Activated naive CD4-positive, alpha-beta T cell treated with anti-CD3 and anti-CD28 coated beads, Interleukin-2, amount 10 ng/mL, durations not matched to agents 7 days and 5 days (primary cell): ENCODE results near the gene CPAMD8.
A peak's percentile ranks its signal among the peaks of the same experiment; 100 is the strongest.

ENCODE experiments used
- CTCF ChIA-PET: fragments of 350-600 bp; sonication (Branson Sonifier 250); formaldehyde crosslinking; loops from one replicate; lab custom pipeline; 2021; ENCODE audit warnings: antibody characterized with exemption; lab: Charles Lee
- DNase-seq: peaks from one replicate; pipeline ENCODE4 v3.0.0-alpha.2; 2020
- H3K27ac Mint-ChIP-seq: one replicate; pipeline ENCODE4 v1.8.0; 2021; ENCODE audit warnings: mild to moderate bottlenecking, moderate library complexity, mixed read lengths
- H3K27me3 Mint-ChIP-seq: one replicate; pipeline ENCODE4 v1.8.0; 2021; ENCODE audit warnings: mild to moderate bottlenecking, mixed read lengths
- H3K36me3 Mint-ChIP-seq: one replicate; pipeline ENCODE4 v1.8.0; 2021; ENCODE audit warnings: mixed read lengths
- H3K4me1 Mint-ChIP-seq: one replicate; pipeline ENCODE4 v1.8.0; 2021; ENCODE audit warnings: mixed read lengths
- H3K4me3 Mint-ChIP-seq: one replicate; pipeline ENCODE4 v1.8.0; 2021; ENCODE audit warnings: mild to moderate bottlenecking, moderate library complexity, mixed read lengths
- H3K9me3 Mint-ChIP-seq: one replicate; pipeline ENCODE4 v1.8.0; 2021; ENCODE audit warnings: mixed read lengths

CPAMD8 gene

DNA sequence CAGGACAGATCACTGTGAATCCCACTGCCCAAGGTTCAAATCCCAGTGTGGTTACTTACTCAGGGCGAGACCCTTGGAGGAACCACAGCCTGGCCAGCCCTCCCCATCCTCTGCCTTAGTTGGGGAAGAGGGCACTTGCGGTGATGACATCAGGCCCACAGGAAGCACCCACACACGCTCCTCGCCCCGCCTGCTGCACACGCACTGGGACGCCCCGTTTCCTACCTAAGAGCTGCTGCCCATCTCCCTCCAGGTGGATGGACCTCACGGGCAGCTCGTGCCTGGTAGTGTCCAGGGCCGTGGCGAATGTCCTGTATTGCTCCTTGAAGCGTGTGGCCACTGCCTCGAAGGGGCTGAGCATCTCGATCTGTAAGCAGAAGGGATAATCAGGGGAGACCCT lies 29.0 kb upstream of the CPAMD8 start:
- Mint-ChIP-seq H3K27me3 (no peaks in the 10 kb centered on the region), H3K36me3 (peaks cover 54% of the 10 kb centered on the region), H3K4me3 (no peak overlapping the region), H3K27ac (no peak overlapping the region), H3K9me3 (no peaks in the 10 kb centered on the region), H3K4me1 (no peaks in the 10 kb centered on the region)
- CTCF ChIA-PET: no interaction called here
- no peak for DNase-seq

DNA sequence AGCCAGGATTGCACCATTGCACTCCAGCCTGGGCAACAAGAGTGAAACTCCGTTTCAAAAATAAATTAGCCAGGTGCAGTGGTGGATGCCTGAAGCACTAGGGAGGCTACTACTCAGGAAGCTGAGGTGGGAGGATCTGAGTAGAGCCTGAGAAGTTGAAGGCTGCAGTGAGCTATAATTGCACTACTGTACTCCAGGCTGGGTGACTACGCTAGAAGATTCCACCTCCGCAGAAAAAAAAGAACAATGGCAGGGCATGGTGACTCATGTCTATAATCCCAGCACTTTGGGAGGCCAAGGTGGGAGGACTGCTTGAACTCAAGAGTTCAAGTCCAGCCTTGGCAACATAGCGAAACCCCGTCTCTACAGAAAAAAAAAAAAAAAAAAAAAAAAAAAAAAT lies 28.1 kb upstream of the CPAMD8 start:
- no peak overlapping the region for H3K27ac Mint-ChIP-seq
- no peaks in the 10 kb centered on the region for H3K27me3 Mint-ChIP-seq
- no peak for DNase-seq
- no peaks in the 10 kb centered on the region for H3K9me3 Mint-ChIP-seq
- CTCF ChIA-PET: no interaction called here
- peaks cover 51% of the 10 kb centered on the region for H3K36me3 Mint-ChIP-seq
- no peaks in the 10 kb centered on the region for H3K4me1 Mint-ChIP-seq
- no peak overlapping the region for H3K4me3 Mint-ChIP-seq

DNA sequence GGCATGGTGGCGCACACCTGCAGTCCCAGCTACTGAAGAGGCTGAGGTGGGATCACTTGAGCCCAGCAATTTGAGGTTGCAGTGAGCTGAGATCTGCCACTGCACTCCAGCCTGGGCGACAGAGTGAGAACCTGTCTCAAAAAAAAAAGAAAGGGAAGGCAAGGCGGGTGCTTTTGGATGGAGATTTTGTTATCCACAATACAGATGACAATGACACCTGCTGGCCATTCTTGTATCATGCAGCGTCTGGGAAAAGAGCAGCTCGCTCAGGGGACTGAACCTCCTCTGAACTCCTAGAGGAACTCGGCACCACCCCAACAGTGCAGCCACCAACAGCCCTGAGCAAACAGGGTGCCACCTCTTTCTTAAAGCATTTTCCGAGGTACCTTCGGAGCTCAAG lies 25.8 kb upstream of the CPAMD8 start:
- Mint-ChIP-seq H3K4me3 (no peak overlapping the region), H3K9me3 (no peaks in the 10 kb centered on the region), H3K4me1 (no peaks in the 10 kb centered on the region), H3K36me3 (peaks cover 34% of the 10 kb centered on the region), H3K27me3 (no peaks in the 10 kb centered on the region), H3K27ac (peak overlapping the region; percentile 33)
- CTCF ChIA-PET: interaction anchor here (0.6 to 1.5 kb wide), 7 partner anchors 15 to 280 kb away, joined by 3 to 14 read pairs (median 4); no protein-coding TSS in a partner anchor
- peak; percentile 63 for DNase-seq

DNA sequence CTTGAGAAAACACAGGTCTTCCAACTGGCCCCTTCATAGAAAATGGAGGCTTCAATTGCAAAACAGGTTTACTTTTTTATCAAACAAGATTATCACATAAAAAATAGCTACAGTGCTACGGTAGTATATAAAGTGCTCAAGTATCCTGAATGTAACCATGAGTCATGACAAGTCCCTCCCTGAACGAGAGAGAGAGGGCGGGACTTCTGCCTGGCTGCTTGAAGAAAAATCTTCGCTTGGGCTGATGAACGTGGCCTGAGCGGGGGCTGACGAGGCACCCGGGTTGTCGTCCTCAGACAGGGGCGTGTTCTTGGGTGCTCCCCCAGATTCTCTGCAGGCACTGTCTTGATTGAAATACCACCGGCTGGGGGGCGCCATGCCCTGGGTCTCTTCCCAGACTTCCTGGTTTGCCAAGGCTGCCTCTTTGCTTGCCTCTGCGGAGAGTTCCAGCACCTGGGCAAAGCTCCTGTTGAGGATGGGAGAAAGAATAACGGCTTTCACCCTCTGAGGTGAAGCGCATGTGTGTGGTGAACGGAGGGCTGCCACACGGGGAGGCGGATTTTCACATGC lies 23.2 kb upstream of the CPAMD8 start:
- Mint-ChIP-seq H3K27ac (no peak overlapping the region), H3K9me3 (no peaks in the 10 kb centered on the region), H3K36me3 (peaks cover 28% of the 10 kb centered on the region), H3K4me1 (no peaks in the 10 kb centered on the region), H3K27me3 (no peaks in the 10 kb centered on the region), H3K4me3 (no peak overlapping the region)
- CTCF ChIA-PET: no interaction called here
- DNase-seq: no peak

DNA sequence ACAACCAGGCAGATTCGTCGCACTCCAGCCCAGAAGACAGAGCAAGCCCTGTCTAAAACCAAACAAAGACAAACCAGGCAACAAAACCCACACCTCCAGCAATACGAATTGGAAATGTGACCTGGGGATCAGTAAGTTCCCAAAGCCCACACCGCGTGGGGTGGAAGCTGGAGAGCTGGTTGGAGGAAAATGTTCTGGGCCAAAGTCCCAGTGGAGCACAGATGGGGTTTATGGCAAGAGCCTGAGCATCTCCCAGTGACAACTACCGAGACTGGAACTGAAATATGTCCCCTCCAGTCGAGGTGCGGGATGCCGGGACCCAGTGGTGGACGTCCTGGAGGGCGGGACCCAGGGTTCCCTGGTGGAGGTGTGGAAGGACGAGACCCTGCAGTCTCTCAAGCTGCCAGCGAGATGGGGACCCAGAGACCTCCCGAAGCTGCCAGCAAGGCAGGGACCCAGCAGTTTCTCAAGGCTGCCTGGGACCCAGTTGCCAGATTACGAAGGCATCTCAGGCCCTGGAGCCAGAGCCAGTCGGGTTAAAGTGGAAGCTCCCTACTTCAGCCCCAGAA lies 22.4 kb upstream of the CPAMD8 start:
- no peak for DNase-seq

DNA sequence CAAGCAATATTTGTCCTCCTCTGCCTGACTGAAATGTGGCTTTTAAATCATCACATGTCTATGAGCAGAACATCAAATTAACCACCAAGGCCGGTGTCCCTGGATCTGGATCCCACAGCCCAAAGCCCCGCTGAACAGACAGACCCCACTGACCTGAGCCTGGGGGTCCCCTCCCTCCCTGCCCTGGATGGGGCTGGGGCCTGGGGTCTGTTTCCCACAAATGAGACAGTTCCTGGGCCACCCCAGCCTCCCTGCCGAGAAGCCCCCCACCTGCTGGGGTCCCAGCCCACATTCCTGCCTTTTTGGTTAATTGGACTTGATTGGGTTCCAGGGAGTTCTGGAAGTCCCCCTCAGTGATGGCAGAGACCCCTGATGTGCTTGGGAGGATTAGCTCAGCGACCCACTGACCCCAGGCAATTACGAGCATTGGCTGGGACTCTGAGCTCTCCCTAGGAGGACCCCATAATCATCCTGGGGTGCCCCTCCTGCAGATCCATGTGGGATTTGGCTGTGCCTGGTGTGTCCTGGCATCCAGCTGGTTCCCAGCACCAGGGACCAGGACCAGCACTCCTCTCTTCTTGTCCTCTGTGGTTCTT lies 19.4 kb upstream of the CPAMD8 start:
- Mint-ChIP-seq H3K9me3 (no peaks in the 10 kb centered on the region), H3K4me1 (no peaks in the 10 kb centered on the region), H3K4me3 (no peak overlapping the region), H3K27me3 (peaks cover 18% of the 10 kb centered on the region), H3K27ac (no peak overlapping the region), H3K36me3 (peaks cover 9% of the 10 kb centered on the region)
- no peak for DNase-seq
- CTCF ChIA-PET: no interaction called here

More for the DNA sequence above, 22.4 kb upstream of the CPAMD8 start:
- Mint-ChIP-seq H3K27ac (no peak overlapping the region), H3K36me3 (peaks cover 26% of the 10 kb centered on the region), H3K4me1 (no peaks in the 10 kb centered on the region), H3K27me3 (no peaks in the 10 kb centered on the region), H3K4me3 (no peak overlapping the region), H3K9me3 (no peaks in the 10 kb centered on the region)
- CTCF ChIA-PET: no interaction called here

- CTCF ChIA-PET: no interaction called here
- no peak overlapping the region for H3K27ac Mint-ChIP-seq
- H3K4me1 Mint-ChIP-seq: no peaks in the 10 kb centered on the region
- DNase-seq: no peak
- peaks cover 18% of the 10 kb centered on the region for H3K27me3 Mint-ChIP-seq
- H3K9me3 Mint-ChIP-seq: no peaks in the 10 kb centered on the region
- H3K36me3 Mint-ChIP-seq: peaks cover 2% of the 10 kb centered on the region
- H3K4me3 Mint-ChIP-seq: no peak overlapping the region
Observed at GRCh38 chr19:17043744-17044143, 17.1 kb upstream of the CPAMD8 start.

DNA sequence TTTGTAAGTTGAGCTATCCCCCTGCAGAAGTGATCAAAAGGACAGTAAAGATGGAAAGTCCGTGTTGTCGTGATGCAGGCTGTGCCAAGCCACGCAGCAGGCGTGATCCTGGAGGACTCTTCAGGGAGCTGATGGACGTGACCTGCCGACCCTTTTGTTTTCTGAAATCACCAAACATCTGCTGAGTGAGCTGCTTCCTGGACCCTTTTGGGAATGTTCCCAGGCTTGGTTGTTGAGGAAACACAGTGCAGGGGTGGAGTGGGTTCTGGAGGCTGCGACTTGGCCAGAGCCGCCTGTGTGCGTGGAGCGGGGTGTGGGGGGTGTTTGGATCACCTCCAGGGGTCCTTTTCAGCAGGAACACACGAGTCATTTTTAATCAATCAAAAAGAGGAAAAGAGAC lies 15.4 kb upstream of the CPAMD8 start:
- Mint-ChIP-seq H3K27ac (no peak overlapping the region), H3K4me1 (no peaks in the 10 kb centered on the region), H3K4me3 (no peak overlapping the region), H3K9me3 (no peaks in the 10 kb centered on the region), H3K36me3 (no peaks in the 10 kb centered on the region), H3K27me3 (peaks cover 18% of the 10 kb centered on the region)
- no peak for DNase-seq
- CTCF ChIA-PET: no interaction called here

DNA sequence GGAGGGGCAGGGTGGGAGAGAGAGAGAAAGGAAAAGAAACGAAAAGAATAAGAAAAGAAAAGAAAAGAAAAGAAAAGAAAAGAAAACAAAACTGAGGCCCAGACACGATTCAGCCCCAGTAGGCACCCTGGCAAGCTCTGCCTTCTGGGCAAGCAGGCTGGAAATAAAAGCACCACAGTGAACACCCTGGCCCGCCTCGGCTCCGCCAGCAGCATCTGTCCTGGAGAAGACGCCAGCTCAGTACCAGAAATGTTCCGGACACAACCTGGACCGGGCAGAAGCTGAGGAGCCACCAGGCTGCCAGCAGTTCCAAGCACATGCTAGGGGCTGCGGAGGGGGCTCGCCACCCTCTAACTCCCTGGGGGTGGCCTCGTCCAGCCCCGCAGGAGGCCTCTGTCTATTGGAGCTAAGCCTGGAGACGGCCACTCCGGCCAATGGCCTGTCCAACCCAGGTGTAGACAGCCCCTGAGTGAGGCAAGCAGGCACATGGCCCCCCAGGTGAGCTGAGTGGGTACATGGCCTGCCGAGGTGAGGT lies 11.4 kb upstream of the CPAMD8 start:
- Mint-ChIP-seq H3K4me3 (no peak overlapping the region), H3K4me1 (no peaks in the 10 kb centered on the region), H3K36me3 (no peaks in the 10 kb centered on the region), H3K9me3 (no peaks in the 10 kb centered on the region), H3K27me3 (peaks cover 21% of the 10 kb centered on the region), H3K27ac (no peak overlapping the region)
- CTCF ChIA-PET: interaction anchor here (0.7 kb wide), 1 partner anchor 575 kb away, joined by 3 read pairs; no protein-coding TSS in a partner anchor
- no peak for DNase-seq

DNA sequence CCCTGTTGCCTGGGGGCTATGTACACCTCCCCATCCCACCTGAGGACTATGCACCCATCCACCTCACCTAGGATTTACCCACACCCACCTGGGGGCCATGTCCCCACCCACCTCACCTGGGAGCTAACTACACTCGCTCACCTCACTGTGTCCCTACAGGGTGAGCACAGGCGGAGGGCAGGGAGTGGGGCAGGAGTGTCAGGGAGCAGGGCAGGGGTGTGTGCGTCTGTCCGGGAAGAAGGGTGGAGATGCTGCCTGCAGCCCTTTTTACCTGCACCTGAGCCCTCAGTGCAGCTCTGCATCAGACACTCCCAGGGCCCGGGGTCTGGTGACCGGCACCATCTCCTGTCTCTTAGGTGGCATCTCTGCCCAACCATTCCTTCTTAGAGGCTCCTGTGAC lies 10.6 kb upstream of the CPAMD8 start:
- CTCF ChIA-PET: interaction anchor here (0.8 kb wide), 1 partner anchor 15 kb away, joined by 3 read pairs; no protein-coding TSS in a partner anchor
- no peaks in the 10 kb centered on the region for H3K4me1 Mint-ChIP-seq

GRCh38 chr19:17036640-17037039 lies 10.0 kb upstream of the CPAMD8 start:
- Mint-ChIP-seq H3K4me1 (no peaks in the 10 kb centered on the region), H3K4me3 (no peak overlapping the region), H3K36me3 (no peaks in the 10 kb centered on the region), H3K27me3 (peaks cover 12% of the 10 kb centered on the region), H3K27ac (no peak overlapping the region), H3K9me3 (no peaks in the 10 kb centered on the region)
- no peak for DNase-seq
- CTCF ChIA-PET: interaction anchor here (0.8 kb wide), 1 partner anchor 16 kb away, joined by 3 read pairs; no protein-coding TSS in a partner anchor

More for the DNA sequence above, 10.6 kb upstream of the CPAMD8 start:
- Mint-ChIP-seq H3K9me3 (no peaks in the 10 kb centered on the region), H3K27me3 (peaks cover 18% of the 10 kb centered on the region), H3K4me3 (no peak overlapping the region), H3K36me3 (no peaks in the 10 kb centered on the region), H3K27ac (no peak overlapping the region)
- no peak for DNase-seq

GRCh38 chr19:17035842-17036424 lies 9.3 kb upstream of the CPAMD8 start:
- CTCF ChIA-PET: no interaction called here
- Mint-ChIP-seq H3K36me3 (no peaks in the 10 kb centered on the region), H3K27me3 (peaks cover 10% of the 10 kb centered on the region), H3K9me3 (no peaks in the 10 kb centered on the region), H3K4me1 (no peaks in the 10 kb centered on the region), H3K27ac (no peak overlapping the region), H3K4me3 (no peak overlapping the region)
- DNase-seq: no peak

DNA sequence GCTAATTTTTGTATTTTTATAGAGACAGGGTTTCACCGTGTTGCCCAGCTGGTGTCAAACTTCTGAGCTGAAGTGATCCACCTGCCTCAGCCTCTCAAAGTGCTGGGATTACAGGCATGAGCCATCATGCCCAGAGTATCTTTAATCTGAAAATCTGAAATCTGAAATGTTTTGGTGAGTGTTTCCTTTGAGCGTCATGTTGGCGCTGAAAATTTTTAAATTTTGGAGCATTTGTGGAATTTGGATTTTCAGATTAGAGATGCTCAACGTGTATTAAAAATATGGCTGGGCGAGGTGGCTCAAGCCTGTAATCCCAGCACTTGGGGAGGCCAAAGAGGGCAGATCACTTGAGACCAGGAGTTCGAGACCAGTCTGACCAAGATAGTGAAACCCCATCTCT lies 5.1 kb upstream of the CPAMD8 start:
- H3K36me3 Mint-ChIP-seq: peaks cover 1% of the 10 kb centered on the region
- CTCF ChIA-PET: no interaction called here
- peaks cover 47% of the 10 kb centered on the region for H3K27me3 Mint-ChIP-seq

GRCh38 chr19:17027535-17027975 lies 945 bp upstream of the CPAMD8 start:
- Mint-ChIP-seq H3K36me3 (peaks cover 12% of the 10 kb centered on the region), H3K27ac (no peak overlapping the region), H3K27me3 (peaks cover 72% of the 10 kb centered on the region), H3K4me3 (no peak overlapping the region), H3K4me1 (peaks cover 9% of the 10 kb centered on the region), H3K9me3 (peaks cover 16% of the 10 kb centered on the region)
- DNase-seq: no peak
- CTCF ChIA-PET: no interaction called here

More for the DNA sequence above, 5.1 kb upstream of the CPAMD8 start:
- no peak for DNase-seq
- Mint-ChIP-seq H3K27ac (no peak overlapping the region), H3K4me1 (peaks cover 3% of the 10 kb centered on the region), H3K9me3 (no peaks in the 10 kb centered on the region), H3K4me3 (no peak overlapping the region)
